Mesothelial cell of epicardium (in vitro differentiated cells): Measurements from ENCODE around the gene CFAP20DC. TPM values are rescaled to one million over a fixed set of nuclear protein-coding genes. Genes with fewer than 3 reads are reported as not detected.

Experiments used
- DNase-seq, 2 experiments: peaks; one replicate each; pipeline ENCODE4 v3.0.0; 2021; ENCODE audit warnings: low spot score in 2 of 2; ENCODE audit not compliant: unreplicated experiment in 2 of 2
- H3K27ac Mint-ChIP-seq: 2 replicates; pipeline ENCODE4 v1.8.0; 2021; ENCODE audit warnings: mixed read lengths
- H3K27me3 Mint-ChIP-seq: 2 replicates; pipeline ENCODE4 v1.8.0; 2021; ENCODE audit warnings: low read depth, mixed read lengths
- H3K36me3 Mint-ChIP-seq: 2 replicates; pipeline ENCODE4 v1.8.0; 2021; ENCODE audit warnings: mixed read lengths
- H3K4me1 Mint-ChIP-seq: 2 replicates; pipeline ENCODE4 v1.8.0; 2021; ENCODE audit warnings: mixed read lengths
- H3K4me3 Mint-ChIP-seq: 2 replicates; pipeline ENCODE4 v1.8.0; 2021; ENCODE audit warnings: mild to moderate bottlenecking, moderate library complexity, mixed read lengths
- H3K9me3 Mint-ChIP-seq: 2 replicates; pipeline ENCODE4 v1.8.0; 2021; ENCODE audit warnings: mixed read lengths
- total RNA-seq: library from RNA; stranded (reverse); gene quantifications from 3 replicates; pipeline ENCODE4 v1.2.1, GENCODE V29; 2021
- TF ChIP-seq, protein P1 (sequence below): fragments of 200-600 bp; sonication (generic); IDR thresholded peaks from one replicate; pipeline ENCODE4 v1.5.0; 2021; ENCODE audit warnings: antibody characterized with exemption; ENCODE audit not compliant: unreplicated experiment

The CFAP20DC gene
- total RNA-seq, 1 donor from 2014 or later: 5.4 TPM

DNA sequence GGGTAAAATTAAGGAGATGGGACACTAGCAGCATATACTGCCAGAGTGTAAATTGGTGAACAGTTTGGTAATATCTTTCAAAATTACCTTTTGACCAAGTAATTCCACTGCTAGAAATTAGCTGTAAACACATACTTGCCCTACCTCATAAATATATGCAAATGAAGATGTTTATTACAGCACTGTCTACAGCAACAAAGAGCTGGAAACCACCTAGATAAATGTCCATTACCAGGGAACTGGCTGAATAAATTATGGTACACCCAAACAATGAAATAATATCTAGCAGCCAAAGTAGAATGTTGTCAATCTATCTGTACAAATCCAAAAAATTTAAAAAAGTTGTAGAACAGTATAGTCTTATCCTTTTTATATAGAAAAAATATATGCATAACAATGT is 277.4 kb downstream of the CFAP20DC start:
- H3K27ac Mint-ChIP-seq: no peak overlapping the region
- TF ChIP-seq, protein P1, sequence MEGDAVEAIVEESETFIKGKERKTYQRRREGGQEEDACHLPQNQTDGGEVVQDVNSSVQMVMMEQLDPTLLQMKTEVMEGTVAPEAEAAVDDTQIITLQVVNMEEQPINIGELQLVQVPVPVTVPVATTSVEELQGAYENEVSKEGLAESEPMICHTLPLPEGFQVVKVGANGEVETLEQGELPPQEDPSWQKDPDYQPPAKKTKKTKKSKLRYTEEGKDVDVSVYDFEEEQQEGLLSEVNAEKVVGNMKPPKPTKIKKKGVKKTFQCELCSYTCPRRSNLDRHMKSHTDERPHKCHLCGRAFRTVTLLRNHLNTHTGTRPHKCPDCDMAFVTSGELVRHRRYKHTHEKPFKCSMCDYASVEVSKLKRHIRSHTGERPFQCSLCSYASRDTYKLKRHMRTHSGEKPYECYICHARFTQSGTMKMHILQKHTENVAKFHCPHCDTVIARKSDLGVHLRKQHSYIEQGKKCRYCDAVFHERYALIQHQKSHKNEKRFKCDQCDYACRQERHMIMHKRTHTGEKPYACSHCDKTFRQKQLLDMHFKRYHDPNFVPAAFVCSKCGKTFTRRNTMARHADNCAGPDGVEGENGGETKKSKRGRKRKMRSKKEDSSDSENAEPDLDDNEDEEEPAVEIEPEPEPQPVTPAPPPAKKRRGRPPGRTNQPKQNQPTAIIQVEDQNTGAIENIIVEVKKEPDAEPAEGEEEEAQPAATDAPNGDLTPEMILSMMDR: no peak
- H3K27me3 Mint-ChIP-seq: no peaks in the 10 kb centered on the region
- peaks cover 13% of the 10 kb centered on the region for H3K9me3 Mint-ChIP-seq
- DNase-seq: no peak
- H3K4me1 Mint-ChIP-seq: no peaks in the 10 kb centered on the region
- no peak overlapping the region for H3K4me3 Mint-ChIP-seq
- no peaks in the 10 kb centered on the region for H3K36me3 Mint-ChIP-seq

DNA sequence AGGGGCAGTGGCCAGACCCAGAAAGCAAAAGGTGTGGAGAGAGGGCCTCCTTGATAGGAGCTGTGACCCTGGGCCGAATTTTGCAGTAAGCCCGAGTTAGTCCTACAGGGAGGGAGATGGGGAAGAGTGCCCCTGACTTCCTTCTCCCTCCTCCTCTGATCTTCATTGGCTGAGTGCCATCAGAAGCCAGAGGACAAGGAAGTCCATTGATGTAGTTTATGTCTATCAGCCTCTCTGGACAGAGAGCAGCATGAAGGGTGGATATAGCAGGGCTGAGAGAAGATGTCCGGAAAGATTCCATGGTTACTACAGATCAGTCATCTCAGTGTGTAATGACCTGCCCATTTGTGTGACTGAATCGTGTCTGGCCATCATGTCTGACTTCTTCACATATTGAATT is 280.8 kb downstream of the CFAP20DC start:
- no peaks in the 10 kb centered on the region for H3K27me3 Mint-ChIP-seq

DNA sequence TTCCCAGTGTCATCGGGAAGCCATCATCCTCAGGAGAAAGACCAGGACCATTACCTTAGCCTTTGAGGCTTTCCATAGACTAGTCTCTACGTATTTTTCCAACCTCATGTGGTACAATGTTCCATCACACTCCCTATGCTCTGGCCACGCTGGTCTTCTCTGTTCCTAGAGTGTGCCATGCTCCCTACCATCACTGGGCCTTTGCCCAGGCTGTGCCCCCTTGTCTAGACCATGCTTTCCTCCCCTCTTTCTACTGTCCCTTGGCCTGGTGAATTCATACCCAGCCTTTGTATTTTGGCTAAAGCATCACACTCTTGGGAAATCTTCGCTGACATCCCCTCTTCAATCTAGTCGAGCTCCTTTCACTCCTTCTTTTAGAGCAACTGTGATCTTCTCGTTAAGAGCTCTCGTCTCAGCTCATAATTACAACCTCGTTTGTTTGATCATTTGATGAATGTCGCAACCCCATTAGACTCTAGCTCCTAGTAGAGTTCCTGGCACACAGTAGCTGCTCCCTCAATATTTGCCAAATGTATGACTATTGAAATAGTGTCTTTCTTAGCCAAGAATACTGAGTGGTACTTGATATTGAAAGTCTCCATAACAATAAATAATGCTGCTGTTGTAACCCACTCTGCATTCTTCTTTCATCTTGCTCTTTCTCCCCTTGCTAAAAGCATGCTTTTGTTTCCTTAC is 283.1 kb downstream of the CFAP20DC start:
- peaks cover 34% of the 10 kb centered on the region for H3K9me3 Mint-ChIP-seq
- H3K4me3 Mint-ChIP-seq: no peak overlapping the region
- H3K27me3 Mint-ChIP-seq: no peaks in the 10 kb centered on the region
- peaks cover 7% of the 10 kb centered on the region for H3K36me3 Mint-ChIP-seq
- no peak overlapping the region for H3K27ac Mint-ChIP-seq
- no peak for DNase-seq
- no peaks in the 10 kb centered on the region for H3K4me1 Mint-ChIP-seq
- TF ChIP-seq, protein P1: no peak

More for the DNA sequence above, 280.8 kb downstream of the CFAP20DC start:
- DNase-seq: no peak
- H3K27ac Mint-ChIP-seq: no peak overlapping the region
- no peak overlapping the region for H3K4me3 Mint-ChIP-seq
- H3K9me3 Mint-ChIP-seq: peaks cover 28% of the 10 kb centered on the region
- peaks cover 7% of the 10 kb centered on the region for H3K36me3 Mint-ChIP-seq
- TF ChIP-seq, protein P1: no peak
- H3K4me1 Mint-ChIP-seq: no peaks in the 10 kb centered on the region

DNA sequence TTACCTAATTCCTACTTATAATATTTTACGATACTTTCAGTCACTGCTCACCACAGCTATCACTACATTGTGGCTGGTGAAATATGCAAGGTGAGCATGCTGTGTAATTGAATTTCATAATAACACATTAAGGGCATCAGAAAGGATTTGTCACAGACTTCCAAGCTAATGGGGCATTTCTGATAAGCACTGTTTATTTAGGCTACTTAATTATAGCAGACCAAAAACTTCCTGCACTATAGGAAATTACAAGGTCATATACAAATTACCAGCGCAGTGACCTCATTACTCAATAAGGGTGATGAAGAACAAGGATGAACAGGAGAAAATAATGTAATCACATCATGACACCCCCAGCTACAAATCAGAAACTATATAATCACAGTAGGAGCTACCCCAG is 294.7 kb downstream of the CFAP20DC start:
- peaks cover 2% of the 10 kb centered on the region for H3K27me3 Mint-ChIP-seq
- TF ChIP-seq, protein P1: no peak
- H3K36me3 Mint-ChIP-seq: no peaks in the 10 kb centered on the region
- H3K4me1 Mint-ChIP-seq: no peaks in the 10 kb centered on the region
- H3K27ac Mint-ChIP-seq: no peak overlapping the region
- no peak for DNase-seq
- no peaks in the 10 kb centered on the region for H3K9me3 Mint-ChIP-seq
- H3K4me3 Mint-ChIP-seq: no peak overlapping the region

DNA sequence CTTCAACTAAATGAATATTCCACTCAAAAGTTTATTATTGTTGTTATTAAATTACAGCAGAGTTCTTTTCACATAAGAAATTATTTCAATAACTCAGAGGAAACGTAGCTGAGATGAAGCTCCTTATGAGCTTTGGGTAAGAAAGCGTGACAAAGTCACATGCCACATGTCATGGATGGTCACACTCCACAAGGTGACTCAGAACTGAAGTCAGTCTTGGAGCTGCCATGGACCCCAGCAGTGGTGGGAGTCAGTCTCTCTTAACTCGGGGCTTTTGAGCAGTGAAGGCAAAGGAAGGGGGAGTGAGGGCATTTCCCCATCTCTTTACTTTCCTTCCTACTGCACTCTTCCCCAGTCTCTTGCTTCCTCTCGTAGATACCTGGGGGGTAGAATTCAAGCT is 295.8 kb downstream of the CFAP20DC start:
- H3K27me3 Mint-ChIP-seq: peaks cover 2% of the 10 kb centered on the region
- no peak for DNase-seq
- no peak overlapping the region for H3K4me3 Mint-ChIP-seq
- H3K27ac Mint-ChIP-seq: no peak overlapping the region
- H3K36me3 Mint-ChIP-seq: no peaks in the 10 kb centered on the region
- no peaks in the 10 kb centered on the region for H3K4me1 Mint-ChIP-seq
- H3K9me3 Mint-ChIP-seq: no peaks in the 10 kb centered on the region
- TF ChIP-seq, protein P1: no peak
